Measurements from ENCODE around the gene PIGK. TPM values are rescaled to one million over a fixed set of nuclear protein-coding genes. Genes with fewer than 3 reads are reported as not detected.

Gene PIGK

DNA sequence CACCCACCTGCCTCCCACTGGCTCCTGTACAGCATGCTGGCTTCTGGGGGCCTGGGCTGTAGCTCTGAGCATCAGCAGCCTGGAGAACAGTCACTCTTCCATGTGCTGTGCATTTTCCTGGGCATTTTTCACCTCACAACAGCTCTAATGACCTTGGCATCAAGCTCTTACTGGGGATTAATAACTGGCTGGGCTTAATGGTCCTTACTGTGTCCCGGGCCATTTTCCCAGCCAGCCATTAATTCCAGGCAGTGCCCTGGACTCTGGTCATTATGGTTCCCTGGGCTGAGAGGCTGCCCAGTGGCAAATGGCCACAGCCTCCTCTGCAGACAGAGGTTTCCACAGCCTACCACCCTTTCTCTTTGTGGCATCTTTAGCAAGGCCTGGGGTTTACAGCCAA lies 180.1 kb downstream of the PIGK start:
- no peak overlapping the region for H3K27ac ChIP-seq (ENCODE audit: low read length, poor library complexity, severe bottlenecking)
- peak overlapping the region in 1 of 2 experiments; percentile 30 for H2BK12ac ChIP-seq (ENCODE audit: low read length in 2 of 2)
- H3K23ac ChIP-seq (ENCODE audit: low read length in 2 of 2) = no peak overlapping the region
- peak overlapping the region; percentile 7 for H4K91ac ChIP-seq (ENCODE audit: low read length)
- H2AK5ac ChIP-seq (ENCODE audit: low read length, severe bottlenecking) = no peak overlapping the region
- H4K8ac ChIP-seq (ENCODE audit: low read length) = no peak overlapping the region
- no peaks in the 10 kb centered on the region for H3K79me1 ChIP-seq (replicated peaks; ENCODE audit: low read length, poor library complexity, severe bottlenecking)
- peaks cover 2 to 4% of the 10 kb centered on the region in 2 experiments for H3K27me3 ChIP-seq (ENCODE audit: control insufficient read depth in 1 of 2, insufficient read depth in 1 of 2, low read length in 2 of 2)
- H2BK15ac ChIP-seq (ENCODE audit: low read depth, poor library complexity, severe bottlenecking) = no peak overlapping the region
- H3K9me3 ChIP-seq (ENCODE audit: control insufficient read depth, low read length) = no peaks in the 10 kb centered on the region
- H3K4ac ChIP-seq (ENCODE audit: low read depth in 1 of 2, low read length in 2 of 2) = no peak overlapping the region
- no peak overlapping the region for H2BK120ac ChIP-seq (ENCODE audit: low read depth, low read length)
- no peak overlapping the region for H3K18ac ChIP-seq (ENCODE audit: low read depth in 1 of 2, low read length in 2 of 2)
- no peak overlapping the region for H2AFZ ChIP-seq (ENCODE audit: low read depth, low read length)
- H3K9ac ChIP-seq (ENCODE audit: low read length) = no peak overlapping the region
- no peak for DNase-seq
- H3K4me1 ChIP-seq (ENCODE audit: control insufficient read depth, insufficient read depth, low read depth, low read length) = no peaks in the 10 kb centered on the region
- H3K4me2 ChIP-seq (ENCODE audit: low read length, poor library complexity, severe bottlenecking) = no peak overlapping the region
- H3K36me3 ChIP-seq (ENCODE audit: control insufficient read depth in 1 of 2, insufficient read depth in 2 of 2, low read depth in 1 of 2, low read length in 2 of 2) = no peaks in the 10 kb centered on the region
- H3K4me3 ChIP-seq (ENCODE audit: insufficient read depth in 1 of 2, low read depth in 1 of 2, low read length in 2 of 2) = no peak overlapping the region
- H3K14ac ChIP-seq (ENCODE audit: low read length in 2 of 2) = no peak overlapping the region
- 94% methylated on average over 1 of the region's 1 CpG for WGBS
- H2BK5ac ChIP-seq (ENCODE audit: low read depth, low read length, poor library complexity, severe bottlenecking) = no peak overlapping the region

Small RNA genes within 50 kb of the gene (small RNA-seq; reads per million reads assigned to genes)
- gene MIR7156 (ENCODE audit: low read depth) = not detected
